ENCODE data around the gene TMEM63A.

Gene TMEM63A

DNA sequence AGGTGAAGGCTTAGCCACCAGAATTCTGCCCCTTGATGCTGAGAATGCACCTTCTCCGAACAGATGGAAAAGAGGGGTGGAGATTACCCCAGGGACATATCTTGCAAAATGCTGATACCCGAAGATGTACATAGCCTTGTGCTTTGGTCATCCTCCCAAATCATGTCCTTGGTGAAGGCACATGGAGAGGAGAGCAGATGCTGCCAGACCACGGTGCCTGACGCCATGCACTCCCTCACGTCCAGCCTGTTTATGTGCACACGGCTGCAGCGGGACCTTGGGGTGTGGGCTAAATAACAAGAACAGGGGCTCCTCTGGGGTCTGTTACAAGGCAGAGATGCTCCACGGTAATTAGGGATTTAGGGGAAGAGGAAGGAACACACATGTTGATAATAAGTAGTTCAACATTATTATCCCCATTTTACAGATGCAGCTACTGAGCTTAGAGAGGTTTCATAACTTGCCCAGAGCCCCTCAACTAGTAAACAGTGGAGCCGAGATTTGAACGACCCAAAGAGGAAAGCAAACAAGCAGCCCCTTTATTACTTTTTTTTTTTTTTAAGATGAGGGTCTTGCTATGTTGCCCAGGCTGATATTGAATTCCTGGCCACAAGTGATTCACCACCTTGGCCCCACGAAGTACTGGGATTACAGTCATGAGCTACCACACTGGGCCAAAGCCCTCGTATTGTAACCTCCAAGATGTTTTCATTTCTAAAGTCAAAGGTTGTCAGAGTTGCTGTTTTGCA, 59.4 kb downstream of the TMEM63A start:
- Histone ChIP-seq H3K79me2 (ENCODE audit: insufficient read depth, low read length) (no peaks in the 10 kb centered on the region), H3K4me2 (ENCODE audit: low read depth, low read length, poor library complexity, severe bottlenecking) (no peak overlapping the region), H3K4me3 (ENCODE audit: insufficient read depth, low read length, poor library complexity, severe bottlenecking) (no peak overlapping the region), H3K9ac (ENCODE audit: low read length) (no peak overlapping the region), H3K27me3 (ENCODE audit: low read length) (no peaks in the 10 kb centered on the region), H3K36me3 (ENCODE audit: low read length) (no peaks in the 10 kb centered on the region), H2AFZ (ENCODE audit: low read depth, low read length, severe bottlenecking) (no peak overlapping the region), H3K9me3 (ENCODE audit: insufficient read depth, low read length) (no peaks in the 10 kb centered on the region), H3F3A (ENCODE audit: insufficient read depth) (no peaks in the 10 kb centered on the region), H3K9me2 (replicated peaks; ENCODE audit: insufficient read depth, low read length) (no peaks in the 10 kb centered on the region), H4K20me1 (ENCODE audit: low read depth, low read length) (no peaks in the 10 kb centered on the region), H3K27ac (ENCODE audit: low read depth, low read length) (no peak overlapping the region)
- TF ChIP-seq, protein P1, sequence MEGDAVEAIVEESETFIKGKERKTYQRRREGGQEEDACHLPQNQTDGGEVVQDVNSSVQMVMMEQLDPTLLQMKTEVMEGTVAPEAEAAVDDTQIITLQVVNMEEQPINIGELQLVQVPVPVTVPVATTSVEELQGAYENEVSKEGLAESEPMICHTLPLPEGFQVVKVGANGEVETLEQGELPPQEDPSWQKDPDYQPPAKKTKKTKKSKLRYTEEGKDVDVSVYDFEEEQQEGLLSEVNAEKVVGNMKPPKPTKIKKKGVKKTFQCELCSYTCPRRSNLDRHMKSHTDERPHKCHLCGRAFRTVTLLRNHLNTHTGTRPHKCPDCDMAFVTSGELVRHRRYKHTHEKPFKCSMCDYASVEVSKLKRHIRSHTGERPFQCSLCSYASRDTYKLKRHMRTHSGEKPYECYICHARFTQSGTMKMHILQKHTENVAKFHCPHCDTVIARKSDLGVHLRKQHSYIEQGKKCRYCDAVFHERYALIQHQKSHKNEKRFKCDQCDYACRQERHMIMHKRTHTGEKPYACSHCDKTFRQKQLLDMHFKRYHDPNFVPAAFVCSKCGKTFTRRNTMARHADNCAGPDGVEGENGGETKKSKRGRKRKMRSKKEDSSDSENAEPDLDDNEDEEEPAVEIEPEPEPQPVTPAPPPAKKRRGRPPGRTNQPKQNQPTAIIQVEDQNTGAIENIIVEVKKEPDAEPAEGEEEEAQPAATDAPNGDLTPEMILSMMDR (IDR thresholded peaks at IDR 0.05; ENCODE audit: insufficient read depth, low read length, poor library complexity, severe bottlenecking): no peak
- no peak for TF ChIP-seq EZH2phosphoT487 (conservative IDR thresholded peaks at IDR 0.05; ENCODE audit: low read length)

DNA sequence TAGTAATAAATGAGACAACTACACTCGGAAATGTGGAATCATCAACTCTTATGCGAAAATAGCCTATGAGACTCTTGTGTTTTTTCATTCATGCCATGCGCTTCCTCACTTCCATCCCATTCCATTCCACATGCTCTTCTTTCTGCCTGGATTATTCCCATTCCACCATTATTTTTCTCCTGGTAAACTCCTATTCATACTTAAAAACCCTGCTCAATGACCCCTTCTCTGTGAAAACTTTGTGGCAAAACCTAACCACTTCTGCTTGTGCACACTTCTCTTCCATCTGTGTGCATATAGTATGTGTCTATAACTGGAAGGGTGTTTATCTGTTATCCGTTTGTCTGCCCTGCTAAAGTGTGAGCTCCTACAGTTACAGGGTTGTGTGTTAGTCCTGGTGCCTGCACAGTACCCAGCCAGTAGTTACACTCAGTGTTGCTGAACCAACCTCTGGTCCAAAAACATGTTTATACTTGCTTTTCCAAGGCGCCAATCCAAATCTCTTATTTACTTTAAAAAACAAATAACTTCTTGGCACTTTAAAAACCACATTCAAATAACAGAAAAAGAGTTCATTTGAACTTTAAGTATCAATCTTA, 61.6 kb downstream of the TMEM63A start:
- Histone ChIP-seq H3K4me3 (ENCODE audit: insufficient read depth, low read length, poor library complexity, severe bottlenecking) (no peak overlapping the region), H3K9ac (ENCODE audit: low read length) (no peak overlapping the region), H3K27me3 (ENCODE audit: low read length) (no peaks in the 10 kb centered on the region), H3K4me2 (ENCODE audit: low read depth, low read length, poor library complexity, severe bottlenecking) (no peak overlapping the region), H3K79me2 (ENCODE audit: insufficient read depth, low read length) (no peaks in the 10 kb centered on the region), H4K20me1 (ENCODE audit: low read depth, low read length) (no peaks in the 10 kb centered on the region), H3K27ac (ENCODE audit: low read depth, low read length) (no peak overlapping the region), H3K9me2 (replicated peaks; ENCODE audit: insufficient read depth, low read length) (no peaks in the 10 kb centered on the region), H3K9me3 (ENCODE audit: insufficient read depth, low read length) (no peaks in the 10 kb centered on the region), H3F3A (ENCODE audit: insufficient read depth) (no peaks in the 10 kb centered on the region), H3K36me3 (ENCODE audit: low read length) (no peaks in the 10 kb centered on the region), H2AFZ (ENCODE audit: low read depth, low read length, severe bottlenecking) (no peak overlapping the region)
- TF ChIP-seq, protein P1 (IDR thresholded peaks at IDR 0.05; ENCODE audit: insufficient read depth, low read length, poor library complexity, severe bottlenecking): no peak
- TF ChIP-seq EZH2phosphoT487 (conservative IDR thresholded peaks at IDR 0.05; ENCODE audit: low read length): no peak

DNA sequence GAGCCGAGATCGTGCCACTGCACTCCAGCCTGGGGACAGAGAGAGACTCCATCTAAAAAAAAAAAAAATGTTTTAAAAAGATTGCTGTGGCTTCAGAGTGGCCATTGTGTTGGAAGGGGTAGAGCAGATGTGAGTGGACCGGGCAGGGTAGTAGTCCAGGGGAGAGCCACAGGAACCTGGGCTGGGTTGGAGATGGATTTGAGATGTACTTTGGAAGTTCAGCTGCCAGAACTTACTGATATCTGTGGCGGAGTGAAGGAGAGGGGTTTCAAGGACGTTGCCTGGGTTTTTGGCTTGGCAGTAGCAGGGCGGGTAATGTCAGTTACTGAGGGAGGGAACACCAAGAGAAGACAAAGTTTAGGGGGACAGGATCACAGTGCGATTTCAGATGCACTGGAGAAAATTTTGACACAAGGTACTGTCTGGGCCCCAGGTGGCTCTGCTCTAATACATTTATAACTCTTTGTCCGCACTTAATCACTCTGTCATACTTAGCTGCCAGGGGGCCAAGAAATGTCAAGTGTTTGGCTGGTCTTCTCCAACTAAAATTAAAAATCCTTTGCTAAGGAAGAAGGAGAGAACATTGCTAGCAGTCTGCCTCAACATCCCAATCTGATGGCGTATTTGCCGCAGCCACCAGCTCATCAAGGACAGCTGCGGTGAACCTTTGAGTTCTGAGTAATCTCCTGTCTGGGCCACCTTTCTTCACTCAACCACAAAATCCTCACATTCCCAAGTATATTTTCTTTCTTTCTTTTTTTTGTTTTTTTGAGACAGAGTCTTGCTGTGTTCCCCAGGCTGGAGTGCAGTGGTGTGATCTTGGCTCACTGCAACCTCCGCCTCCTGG, 62.6 kb downstream of the TMEM63A start:
- no peak overlapping the region for H3K9ac ChIP-seq (ENCODE audit: low read length)
- H3K79me2 ChIP-seq (ENCODE audit: insufficient read depth, low read length): no peaks in the 10 kb centered on the region
- no peak overlapping the region for H3K27ac ChIP-seq (ENCODE audit: low read depth, low read length)
- no peaks in the 10 kb centered on the region for H4K20me1 ChIP-seq (ENCODE audit: low read depth, low read length)
- TF ChIP-seq, protein P1 (IDR thresholded peaks at IDR 0.05; ENCODE audit: insufficient read depth, low read length, poor library complexity, severe bottlenecking): no peak
- no peak for TF ChIP-seq EZH2phosphoT487 (conservative IDR thresholded peaks at IDR 0.05; ENCODE audit: low read length)
- H3K4me3 ChIP-seq (ENCODE audit: insufficient read depth, low read length, poor library complexity, severe bottlenecking): no peak overlapping the region
- no peak overlapping the region for H3K4me2 ChIP-seq (ENCODE audit: low read depth, low read length, poor library complexity, severe bottlenecking)
- no peaks in the 10 kb centered on the region for H3K9me3 ChIP-seq (ENCODE audit: insufficient read depth, low read length)
- no peak overlapping the region for H2AFZ ChIP-seq (ENCODE audit: low read depth, low read length, severe bottlenecking)
- no peaks in the 10 kb centered on the region for H3K9me2 ChIP-seq (replicated peaks; ENCODE audit: insufficient read depth, low read length)
- H3F3A ChIP-seq (ENCODE audit: insufficient read depth): no peaks in the 10 kb centered on the region
- no peaks in the 10 kb centered on the region for H3K36me3 ChIP-seq (ENCODE audit: low read length)
- H3K27me3 ChIP-seq (ENCODE audit: low read length): no peaks in the 10 kb centered on the region

Data from SU-DHL-6 (cell line).